Natural killer cell (primary cell): Measurements from ENCODE around the gene RAB3IL1. TPM values are rescaled to one million over a fixed set of nuclear protein-coding genes. Genes with fewer than 3 reads are reported as not detected.

Experiments used
- ATAC-seq, 3 donors: fragments of 150-1000 bp in 2 of 3; fragments of 200-7000 bp in 1 of 3; cut with Tn5 transposase; 1 replicate in 1 of 3; 2 replicates in 2 of 3; pipeline ENCODE4 v1.10.0; 2021; ENCODE audit warnings: mild to moderate bottlenecking in 2 of 3, moderate library complexity in 2 of 3
- DNase-seq, 2 donors: peaks; one replicate each; pipeline versions ENCODE4 v3.0.0 to v3.0.0-alpha.2; 2013 to 2021; ENCODE audit warnings: mixed read lengths in 1 of 2
- H3K27ac ChIP-seq: one replicate; pipeline ENCODE4 v1.5.1; 2013; ENCODE audit warnings: mild to moderate bottlenecking, low read length
- H3K27me3 ChIP-seq: one replicate; pipeline ENCODE4 v1.6.1; 2013; ENCODE audit warnings: low read length; ENCODE audit not compliant: control insufficient read depth, insufficient read depth
- H3K36me3 ChIP-seq: one replicate; pipeline ENCODE4 v1.6.1; 2013; ENCODE audit warnings: low read length; ENCODE audit not compliant: control insufficient read depth, insufficient read depth
- H3K4me1 ChIP-seq: one replicate; pipeline ENCODE4 v1.6.1; 2013; ENCODE audit warnings: low read length; ENCODE audit not compliant: control insufficient read depth, insufficient read depth
- H3K4me3 ChIP-seq: one replicate; pipeline ENCODE4 v1.5.1; 2013; ENCODE audit warnings: low read length
- H3K9me3 ChIP-seq: one replicate; pipeline ENCODE4 v1.6.1; 2013; ENCODE audit warnings: low read length; ENCODE audit not compliant: control insufficient read depth, insufficient read depth
- H3K27ac Mint-ChIP-seq, 2 donors: one replicate each; pipeline ENCODE4 v1.8.0; 2022; ENCODE audit warnings: mild to moderate bottlenecking in 2 of 2, mixed read lengths in 2 of 2, moderate library complexity in 1 of 2
- H3K27me3 Mint-ChIP-seq, 2 donors: one replicate each; pipeline ENCODE4 v1.8.0; 2022; ENCODE audit warnings: low read depth in 2 of 2, mixed read lengths in 2 of 2
- H3K36me3 Mint-ChIP-seq: one replicate; pipeline ENCODE4 v1.8.0; 2022; ENCODE audit warnings: mixed read lengths
- H3K4me1 Mint-ChIP-seq, 2 donors: one replicate each; pipeline ENCODE4 v1.8.0; 2022; ENCODE audit warnings: mixed read lengths in 2 of 2
- H3K4me3 Mint-ChIP-seq: one replicate; pipeline ENCODE4 v1.8.0; 2022; ENCODE audit warnings: mild to moderate bottlenecking, moderate library complexity, mixed read lengths
- H3K9me3 Mint-ChIP-seq, 2 donors: one replicate each; pipeline ENCODE4 v1.8.0; 2022; ENCODE audit warnings: mixed read lengths in 2 of 2
- CTCF ChIP-seq: fragments of 200-600 bp; IDR thresholded peaks from one replicate; pipeline ENCODE4 v1.8.0; 2022; ENCODE audit warnings: antibody characterized with exemption
- WGBS: methylation state at CpG from one replicate; pipeline ENCODE4 v1.1.7; 2013; ENCODE audit warnings: missing lambda C conversion rate; ENCODE audit not compliant: insufficient coverage; 5-methylcytosine and 5-hydroxymethylcytosine counted together
- intact Hi-C: fragments of 100-400 bp; cut with micrococcal nuclease; formaldehyde crosslinking; loops from one replicate; pipeline ENCODE4 v1.14.2; 2022
- total RNA-seq, 4 donors: library from RNA; stranded (reverse); fragments of 120-200 nt in 1 of 4; gene quantifications; one replicate each; pipeline versions ENCODE4 v1.2.3 to v1.2.4, GENCODE V29; 2013 to 2022

RAB3IL1 gene
- total RNA-seq, 3 donors from 2014 or later (not counting 1 experiment from before 2014, with no cell fraction given), result not detected

- Mint-ChIP-seq H3K27me3 (no peaks in the 10 kb centered on the region), H3K4me1 (peaks cover 0 to 4% of the 10 kb centered on the region in 2 donors), H3K4me3 (peak within 1 kb of the TSS; percentile 79), H3K36me3 (no peaks in the 10 kb centered on the region), H3K9me3 (no peaks in the 10 kb centered on the region), H3K27ac (peak within 1 kb of the TSS; percentile 64 to 79)
- Histone ChIP-seq H3K4me3 (peak within 1 kb of the TSS; percentile 55), H3K9me3 (no peaks in the 10 kb centered on the region), H3K4me1 (peaks cover 20% of the 10 kb centered on the region), H3K36me3 (no peaks in the 10 kb centered on the region), H3K27ac (peak within 1 kb of the TSS; percentile 51), H3K27me3 (no peaks in the 10 kb centered on the region)
- WGBS, result under 1% methylated on average over 96 of the region's 96 CpGs
- intact Hi-C loops, result no loop called here
- DNase-seq (peak; percentile 48 to 84), ATAC-seq (peak; percentile 70 to 84 (median 79))
- TF ChIP-seq CTCF, result no peak
Observed at GRCh38 chr11:61891331-61892084, 25.9 kb downstream of the RAB3IL1 start, which contains the start of gene FADS3. FADS3 (minus strand) TSS chr11:61891545; CDS start chr11:61891381, 164 bp downstream.

- intact Hi-C loops, result no loop called here
- peaks cover 0 to 4% of the 10 kb centered on the region in 2 donors for H3K4me1 Mint-ChIP-seq
Observed at GRCh38 chr11:61890529-61891330, 26.6 kb downstream of the RAB3IL1 start.

DNA sequence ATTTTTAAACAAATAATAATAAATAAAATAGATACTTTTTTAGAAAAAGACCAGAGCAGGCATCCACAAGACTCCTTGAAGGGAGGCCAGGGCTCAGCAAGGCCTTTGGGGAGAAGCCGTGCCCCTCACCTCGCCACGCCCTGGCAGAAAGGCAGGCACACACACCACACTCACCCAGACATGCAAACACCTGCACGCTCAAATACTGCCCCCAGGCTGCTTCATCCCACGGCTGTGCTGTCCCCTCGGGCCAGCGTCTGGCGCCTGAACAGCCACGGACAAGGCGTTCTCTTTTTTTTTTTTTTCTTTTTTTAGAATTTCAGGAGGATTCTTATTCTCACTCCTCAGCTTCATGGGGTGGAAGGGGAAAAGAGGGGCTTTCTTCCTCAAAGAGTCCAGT is 27.5 kb downstream of the RAB3IL1 start:
- no peaks in the 10 kb centered on the region for H3K27me3 Mint-ChIP-seq
- no peaks in the 10 kb centered on the region for H3K27me3 ChIP-seq
- no peaks in the 10 kb centered on the region for H3K36me3 ChIP-seq
- DNase-seq, result no peak
- H3K4me1 ChIP-seq, result peaks cover 20% of the 10 kb centered on the region
- H3K27ac Mint-ChIP-seq, result no peak overlapping the region
- no peak overlapping the region for H3K27ac ChIP-seq
- no peak for TF ChIP-seq CTCF
- ATAC-seq, result no peak
- no peaks in the 10 kb centered on the region for H3K36me3 Mint-ChIP-seq
- WGBS, result 90% methylated on average over 9 of the region's 10 CpGs
- intact Hi-C loops, result no loop called here
- H3K4me1 Mint-ChIP-seq, result peaks cover 0 to 4% of the 10 kb centered on the region in 2 donors
- peak overlapping the region; percentile 56 for H3K4me3 Mint-ChIP-seq
- no peaks in the 10 kb centered on the region for H3K9me3 ChIP-seq
- H3K9me3 Mint-ChIP-seq, result no peaks in the 10 kb centered on the region
- no peak overlapping the region for H3K4me3 ChIP-seq

More at GRCh38 chr11:61890529-61891330, 26.6 kb downstream of the RAB3IL1 start:
- DNase-seq (peak; percentile 28 to 59), ATAC-seq (peak; percentile 15 to 38 (median 27))
- H3K36me3 ChIP-seq, result no peaks in the 10 kb centered on the region
- peak overlapping the region; percentile 16 for H3K27ac ChIP-seq
- H3K4me3 Mint-ChIP-seq, result peak overlapping the region; percentile 62
- H3K27me3 ChIP-seq, result no peaks in the 10 kb centered on the region
- peak overlapping the region; percentile 55 for H3K4me3 ChIP-seq
- no peak for TF ChIP-seq CTCF
- peak overlapping the region in 1 of 2 donors; percentile 79 for H3K27ac Mint-ChIP-seq
- WGBS, result 2% methylated on average over 38 of the region's 38 CpGs
- H3K4me1 ChIP-seq, result peaks cover 20% of the 10 kb centered on the region
- no peaks in the 10 kb centered on the region for H3K27me3 Mint-ChIP-seq
- H3K9me3 ChIP-seq, result no peaks in the 10 kb centered on the region
- no peaks in the 10 kb centered on the region for H3K9me3 Mint-ChIP-seq
- no peaks in the 10 kb centered on the region for H3K36me3 Mint-ChIP-seq
